GM12892 (cell line): Measurements from ENCODE around the gene POMGNT1.

Experiments used
- POLR2A ChIP-seq: IDR thresholded peaks from 2 replicates; pipeline ENCODE4 v1.6.1; 2011; ENCODE audit warnings: low read depth, low read length, control low read depth
- POLR2AphosphoS5 ChIP-seq: IDR thresholded peaks from 2 replicates; pipeline ENCODE4 v1.6.1; 2011; ENCODE audit warnings: low read depth, low read length, control low read depth

- TF ChIP-seq POLR2AphosphoS5 = no peak
- no peak for TF ChIP-seq POLR2A
These were observed 672 bp downstream of the POMGNT1 start for GRCh38 chr1:46197560-46197963.
